ENCODE data around the gene TLE1. TPM values are rescaled to one million over a fixed set of nuclear protein-coding genes. Genes with fewer than 3 reads are reported as not detected.

TLE1 gene
- 71.7 and 84.8 TPM in 2 replicates for total RNA-seq

GRCh38 chr9:81689343-81690175 lies at the start of gene TLE1:
Gene TLE1, minus strand, starts transcription at chr9:81689547. Its CDS starts 1,307 bp downstream, at chr9:81688240.

Other genes starting within 250 kb of the TLE1 start
- gene SPATA31D4, start 238.9 kb upstream of the TLE1 start, total RNA-seq: not detected in 2 replicates